Esophagus squamous epithelium (tissue), 5 donors: Measurements from ENCODE around the gene POLL. TPM values are rescaled to one million over a fixed set of nuclear protein-coding genes. Genes with fewer than 3 reads are reported as not detected.
"Not testable (repeated sequence)": the region's sequence is repeated elsewhere in the genome, so short reads cannot be mapped to it uniquely, and the experiment has no call there.

ENCODE experiments used
- DNase-seq: peaks from one replicate; lab custom pipeline; 2025; lab: John Stamatoyannopoulos, UW
- H3K27ac ChIP-seq, 4 donors: fragments of 200-600 bp; sonication (generic); one replicate each; pipeline ENCODE4 v1.5.1; 2016 to 2019; ENCODE audit warnings: mild to moderate bottlenecking in 1 of 4
- H3K27me3 ChIP-seq, 4 donors: fragments of 200-600 bp; sonication (generic); 1 replicate in 3 of 4; 2 replicates in 1 of 4; pipeline versions ENCODE4 v1.5.1 to v1.6.0; 2017 to 2021; ENCODE audit warnings: antibody characterized with exemption in 1 of 4
- H3K36me3 ChIP-seq, 3 donors: fragments of 200-600 bp; sonication (generic); one replicate each; pipeline ENCODE4 v1.5.1; 2016 to 2019
- H3K4me1 ChIP-seq, 3 donors: fragments of 200-600 bp; sonication (generic); one replicate each; pipeline ENCODE4 v1.5.1; 2017 to 2019
- H3K4me3 ChIP-seq, 4 donors: fragments of 200-600 bp; sonication (generic); 1 replicate in 3 of 4; 2 replicates in 1 of 4; pipeline ENCODE4 v1.5.1; 2016 to 2019; ENCODE audit warnings: mild to moderate bottlenecking in 2 of 4, moderate library complexity in 1 of 4
- H3K9me3 ChIP-seq, 3 donors: fragments of 200-600 bp; sonication (generic); one replicate each; pipeline ENCODE4 v1.5.1; 2016 to 2019
- CTCF ChIP-seq, 6 experiments: fragments of 450-650 bp in 4 of 6; fragments of 200-600 bp in 2 of 6; sonication (generic) in 2 of 6; IDR thresholded peaks; one replicate each; pipeline ENCODE4 v1.5.1; 2016 to 2019; ENCODE audit warnings: antibody characterized with exemption in 6 of 6, mild to moderate bottlenecking in 4 of 6, moderate library complexity in 4 of 6
- POLR2A ChIP-seq, 4 donors: fragments of 450-650 bp; IDR thresholded peaks; one replicate each; pipeline ENCODE4 v1.6.1; 2017; ENCODE audit warnings: antibody characterized with exemption in 4 of 4, mild to moderate bottlenecking in 4 of 4, moderate library complexity in 3 of 4
- WGBS, 2 donors: methylation state at CpG; one replicate each; pipeline ENCODE4 v1.1.5; 2018; 5-methylcytosine and 5-hydroxymethylcytosine counted together
- intact Hi-C: fragments of 100-400 bp; cut with DNase I; formaldehyde crosslinking; loops from one replicate; pipeline ENCODE4 v1.15.0; 2022
- total RNA-seq, 4 donors: library from RNA; depleted of rRNA; stranded (reverse); fragments of >200 nt; gene quantifications; one replicate each; pipeline ENCODE4 v1.1.0, GENCODE V29; 2016
- donor health status: DM: yes; HTN: yes; CAD: no.

The POLL gene
- total RNA-seq, 4 donors from 2014 or later, result 10.5 to 23.7 (median 15.0) TPM

DNA sequence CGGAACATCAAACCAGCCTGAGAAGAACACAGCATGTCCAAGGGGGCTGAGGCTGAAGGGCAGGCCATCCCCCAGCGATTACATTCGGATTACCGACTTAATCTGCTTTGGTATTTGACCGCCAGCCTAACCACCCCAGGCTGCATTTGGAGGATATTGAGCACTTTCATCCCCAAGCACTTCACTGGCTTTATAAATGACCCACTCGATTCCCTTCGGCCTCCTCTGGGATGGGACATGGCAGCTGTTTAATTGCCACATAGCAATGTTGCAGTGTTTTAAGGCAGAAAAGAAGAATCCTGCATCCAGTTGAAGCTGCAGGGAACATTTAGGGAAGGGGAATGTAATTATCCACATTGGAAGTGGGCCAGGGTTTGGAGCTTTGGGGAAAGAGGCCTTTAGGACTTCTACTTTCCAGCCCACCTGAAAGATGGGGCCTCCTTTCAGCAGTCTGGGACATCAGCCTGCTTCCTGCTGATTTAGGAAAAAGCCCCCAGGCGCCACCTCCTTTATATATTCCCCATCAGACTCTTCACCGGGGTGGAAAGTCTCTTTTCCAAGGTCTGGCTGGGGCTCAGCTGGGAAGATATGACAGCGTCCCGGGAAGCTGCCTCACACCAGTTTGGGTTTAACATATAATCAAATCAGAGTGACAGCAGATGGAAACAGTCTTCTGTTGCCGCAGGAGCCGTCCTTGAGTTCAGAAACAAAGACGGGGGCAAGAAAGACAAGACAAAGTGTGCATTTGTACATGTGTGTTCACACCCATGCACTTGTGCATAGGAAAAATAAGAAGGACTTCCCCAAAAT lies 9.2 kb upstream of the POLL start:
- DNase-seq, result no peak
- no peaks in the 10 kb centered on the region for H3K9me3 ChIP-seq
- intact Hi-C loops, result no loop called here
- H3K36me3 ChIP-seq, result peaks cover 0 to 14% (median 0%) of the 10 kb centered on the region in 3 donors
- TF ChIP-seq POLR2A (IDR thresholded peaks at IDR 0.05), result no peak
- no peak for TF ChIP-seq CTCF (IDR thresholded peaks at IDR 0.05)
- no peaks in the 10 kb centered on the region for H3K4me1 ChIP-seq
- no peak overlapping the region for H3K4me3 ChIP-seq
- 74 to 75% methylated on average over 12 to 14 of the region's 14 CpGs for WGBS, 2 donors
- H3K27me3 ChIP-seq, result no peaks in the 10 kb centered on the region
- no peak overlapping the region for H3K27ac ChIP-seq

DNA sequence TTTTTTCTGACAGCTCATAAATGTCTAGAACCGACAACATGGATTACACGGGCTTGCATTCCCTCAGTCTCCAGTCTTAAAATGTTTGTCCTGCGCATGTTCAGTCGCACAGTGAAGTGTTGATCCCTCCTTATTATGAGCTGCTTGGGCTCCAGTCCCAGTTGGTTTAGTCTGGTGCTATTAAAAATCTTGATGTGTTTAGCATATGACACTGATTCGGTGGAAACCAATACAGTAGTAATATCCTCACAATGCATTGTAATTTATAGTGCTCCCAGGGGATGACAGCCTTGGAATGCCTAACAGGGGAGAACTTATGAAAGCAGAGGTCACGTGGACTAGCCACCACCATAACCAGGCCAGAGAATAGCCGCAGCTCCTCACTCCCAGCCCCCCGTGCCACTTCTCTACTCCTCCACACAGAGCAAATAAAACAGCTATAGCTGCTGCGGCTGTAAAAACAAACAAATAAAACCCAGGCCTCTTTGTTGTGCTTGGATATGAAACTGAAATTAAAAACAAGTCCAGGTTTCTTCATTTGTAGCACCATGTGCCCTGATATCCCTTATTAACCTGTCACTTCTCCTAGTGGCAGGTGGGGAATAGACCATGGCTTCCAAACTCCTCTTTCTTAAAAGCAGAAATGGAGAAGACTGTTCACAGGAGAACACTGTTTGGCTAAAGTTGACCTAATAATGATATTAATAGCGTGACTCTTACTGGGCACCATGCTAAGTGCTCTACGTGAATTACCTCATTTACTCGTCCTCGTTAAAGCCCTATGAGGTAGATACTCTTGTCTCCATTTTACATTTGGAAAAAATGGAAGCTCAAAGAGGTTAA lies 7.8 kb upstream of the POLL start:
- TF ChIP-seq POLR2A (IDR thresholded peaks at IDR 0.05) (no peak), CTCF (IDR thresholded peaks at IDR 0.05) (no peak)
- Histone ChIP-seq H3K36me3 (peaks cover 0 to 9% (median 0%) of the 10 kb centered on the region in 3 donors), H3K4me3 (no peak overlapping the region), H3K4me1 (no peaks in the 10 kb centered on the region), H3K9me3 (no peaks in the 10 kb centered on the region), H3K27me3 (no peaks in the 10 kb centered on the region), H3K27ac (no peak overlapping the region)
- WGBS, 2 donors, result 85 to 90% methylated on average over 12 to 13 of the region's 13 CpGs
- intact Hi-C loops, result no loop called here
- no peak for DNase-seq

- H3K27ac ChIP-seq, H3K9me3 ChIP-seq, H3K4me1 ChIP-seq, intact Hi-C loops, DNase-seq, H3K36me3 ChIP-seq, H3K4me3 ChIP-seq, H3K27me3 ChIP-seq: not testable (repeated sequence)
- WGBS, 2 donors, result 63 to 70% methylated on average over 2 of the region's 2 CpGs
Measured at GRCh38 chr10:101593331-101593730, 5.3 kb upstream of the POLL start.

GRCh38 chr10:101588879-101589278 lies 822 bp upstream of the POLL start:
- TF ChIP-seq CTCF (IDR thresholded peaks at IDR 0.05), result no peak
- TF ChIP-seq POLR2A (IDR thresholded peaks at IDR 0.05), result no peak
- Histone ChIP-seq H3K27me3 (no peaks in the 10 kb centered on the region), H3K36me3 (peaks cover 0 to 21% (median 0%) of the 10 kb centered on the region in 3 donors), H3K4me3 (peak overlapping the region; percentile 77 to 98 (median 94)), H3K4me1 (peaks cover 15 to 28% (median 17%) of the 10 kb centered on the region in 3 donors), H3K9me3 (no peaks in the 10 kb centered on the region), H3K27ac (no peak overlapping the region)
- DNase-seq, result no peak
- WGBS, 2 donors, result 60 to 68% methylated on average over 5 of the region's 5 CpGs
- intact Hi-C loops, result no loop called here

GRCh38 chr10:101585841-101586240 lies 2.2 kb downstream of the POLL start:
- 86 to 93% methylated on average over 4 to 6 of the region's 9 CpGs for WGBS, 2 donors
- Histone ChIP-seq H3K36me3 (peaks cover 0 to 52% (median 6%) of the 10 kb centered on the region in 3 donors), H3K9me3 (no peaks in the 10 kb centered on the region), H3K4me1 (peaks cover 15 to 28% (median 17%) of the 10 kb centered on the region in 3 donors), H3K27me3 (no peaks in the 10 kb centered on the region), H3K4me3 (no peak overlapping the region), H3K27ac (no peak overlapping the region)
- DNase-seq, result no peak
- TF ChIP-seq CTCF (IDR thresholded peaks at IDR 0.05), result no peak
- TF ChIP-seq POLR2A (IDR thresholded peaks at IDR 0.05), result no peak
- intact Hi-C loops, result no loop called here
